Panc1 (cell line): Measurements from ENCODE around the gene INHBB.

Experiments used
- CTCF ChIP-seq: fragments of 450-650 bp; IDR thresholded peaks from 2 replicates; pipeline ENCODE4 v1.5.1; 2017; ENCODE audit warnings: mild to moderate bottlenecking
- POLR2AphosphoS5 ChIP-seq: IDR thresholded peaks from 2 replicates; pipeline ENCODE4 v1.6.1; 2012; ENCODE audit warnings: mild to moderate bottlenecking, low read depth, low read length, moderate library complexity
- SIN3A ChIP-seq: IDR thresholded peaks from 2 replicates; pipeline ENCODE4 v1.6.1; 2012; ENCODE audit warnings: low read depth, mild to moderate bottlenecking, low read length, moderate library complexity, borderline replicate concordance; ENCODE audit not compliant: insufficient read depth
- TCF7L2 ChIP-seq: IDR thresholded peaks from 2 replicates; pipeline ENCODE4 v1.6.1; 2011; ENCODE audit warnings: mild to moderate bottlenecking, low read depth, low read length, inconsistent platforms

GRCh38 chr2:120357768-120358167 is 11.8 kb downstream of the INHBB start:
- no peak for TF ChIP-seq CTCF
- TF ChIP-seq POLR2AphosphoS5: no peak
- TF ChIP-seq SIN3A: no peak
- no peak for TF ChIP-seq TCF7L2
